Lung (tissue), 12 donors: ENCODE data around the gene ADGRF3. TPM values are rescaled to one million over a fixed set of nuclear protein-coding genes. Genes with fewer than 3 reads are reported as not detected.
"Not testable (repeated sequence)": the region's sequence is repeated elsewhere in the genome, so short reads cannot be mapped to it uniquely, and the experiment has no call there.

ENCODE experiments used
- ATAC-seq: fragments of 200-7000 bp; cut with Tn5 transposase; one replicate; pipeline ENCODE4 v1.9.1; 2020; ENCODE audit warnings: moderate number of reproducible peaks; ENCODE audit not compliant: insufficient read depth, low FRiP score
- DNase-seq, 3 donors: peaks; one replicate each; pipeline ENCODE4 v3.0.0-alpha.2; 2013 to 2017
- H3K27ac ChIP-seq, 2 donors: one replicate each; pipeline ENCODE4 v1.5.1; 2013; ENCODE audit warnings: mild to moderate bottlenecking in 2 of 2, moderate library complexity in 2 of 2, control low read depth in 1 of 2, inconsistent platforms in 1 of 2, low read depth in 1 of 2, low read length in 1 of 2
- H3K27me3 ChIP-seq, 3 donors: one replicate each; pipeline ENCODE4 v1.5.1; 2013; ENCODE audit warnings: low read length in 2 of 3; ENCODE audit not compliant: control insufficient read depth in 3 of 3, insufficient read depth in 3 of 3
- H3K36me3 ChIP-seq, 4 donors: one replicate each; pipeline ENCODE4 v1.5.1; 2013; ENCODE audit warnings: low read length in 4 of 4, mild to moderate bottlenecking in 1 of 4, moderate library complexity in 1 of 4; ENCODE audit not compliant: control insufficient read depth in 4 of 4, insufficient read depth in 4 of 4
- H3K4me1 ChIP-seq, 5 donors: one replicate each; pipeline ENCODE4 v1.5.1; 2013; ENCODE audit warnings: low read length in 5 of 5, mild to moderate bottlenecking in 2 of 5, moderate library complexity in 1 of 5; ENCODE audit not compliant: control insufficient read depth in 5 of 5, insufficient read depth in 5 of 5
- H3K4me3 ChIP-seq: one replicate; pipeline ENCODE4 v1.5.1; 2013; ENCODE audit warnings: mild to moderate bottlenecking, control low read depth, moderate library complexity
- H3K9ac ChIP-seq, 2 donors: one replicate each; pipeline ENCODE4 v1.5.1; 2013; ENCODE audit warnings: low read length in 2 of 2, control low read depth in 1 of 2; ENCODE audit not compliant: insufficient read depth in 1 of 2
- H3K9me3 ChIP-seq, 4 donors: one replicate each; pipeline ENCODE4 v1.5.1; 2013; ENCODE audit warnings: low read length in 3 of 4, mild to moderate bottlenecking in 1 of 4, moderate library complexity in 1 of 4; ENCODE audit not compliant: control insufficient read depth in 4 of 4, insufficient read depth in 3 of 4
- CTCF ChIP-seq: IDR thresholded peaks from 2 replicates; pipeline ENCODE4 v1.5.1; 2012; ENCODE audit warnings: mild to moderate bottlenecking; ENCODE audit errors: control extremely low read depth, extremely low read depth
- WGBS, 2 donors: extraction: QIAGEN DNeasy Blood & Tissue Kit; methylation state at CpG; one replicate each; pipeline ENCODE4 v1.1.7; 2013; 5-methylcytosine and 5-hydroxymethylcytosine counted together
- polyA plus RNA-seq, 2 donors: library from polyadenylated mRNA; stranded (reverse); fragments of 200-250 nt; gene quantifications; one replicate each; pipeline ENCODE4 v1.2.1, GENCODE V29; 2013
- total RNA-seq, 2 donors: library from RNA; depleted of rRNA in 1 of 2; stranded (reverse); fragments of >200 nt in 1 of 2; gene quantifications; one replicate each; pipeline ENCODE4 v1.2.1, GENCODE V29; 2014 to 2021
- donor health status: control.
- donor health status: control.
- donor health status: Bipolar disorder and iron deficiency.
- donor health status: healthy.
- donor health status: DM: yes; HTN: yes; CAD: no.

ADGRF3 gene
- total and polyA plus RNA-seq, 4 donors, result 0.10 to 3.9 (median 0.24) TPM

GRCh38 chr2:26326514-26326913 is 20.1 kb downstream of the ADGRF3 start:
- 56 to 70% methylated on average over 1 of the region's 1 CpG for WGBS, 2 donors
- no peaks in the 10 kb centered on the region for H3K27me3 ChIP-seq
- no peak overlapping the region for H3K4me3 ChIP-seq
- DNase-seq (no peak), ATAC-seq (no peak)
- TF ChIP-seq CTCF, result no peak
- H3K4me1 ChIP-seq, result no peaks in the 10 kb centered on the region
- H3K27ac ChIP-seq, result no peak overlapping the region
- H3K36me3 ChIP-seq, result no peaks in the 10 kb centered on the region
- H3K9me3 ChIP-seq, result no peaks in the 10 kb centered on the region
- no peak overlapping the region for H3K9ac ChIP-seq

- no peak overlapping the region for H3K9ac ChIP-seq
- no peak overlapping the region for H3K27ac ChIP-seq
- H3K27me3 ChIP-seq, result no peaks in the 10 kb centered on the region
- 64 to 69% methylated on average over 4 of the region's 4 CpGs for WGBS, 2 donors
- no peak overlapping the region for H3K4me3 ChIP-seq
- ATAC-seq (no peak), DNase-seq (no peak)
- H3K9me3 ChIP-seq, result peaks cover 0 to 3% (median 0%) of the 10 kb centered on the region in 4 donors
- H3K4me1 ChIP-seq, result no peaks in the 10 kb centered on the region
- no peak for TF ChIP-seq CTCF
- H3K36me3 ChIP-seq, result no peaks in the 10 kb centered on the region
Measured at GRCh38 chr2:26325851-26326250, 20.7 kb downstream of the ADGRF3 start.

GRCh38 chr2:26324903-26325302 is 21.7 kb downstream of the ADGRF3 start:
- 38 to 45% methylated on average over 3 of the region's 3 CpGs for WGBS, 2 donors
- no peak overlapping the region for H3K27ac ChIP-seq
- H3K4me1 ChIP-seq, result no peaks in the 10 kb centered on the region
- no peak for ATAC-seq
- peak in 1 of 3 donors; percentile 16 for DNase-seq
- no peak overlapping the region for H3K9ac ChIP-seq
- H3K9me3 ChIP-seq, result peaks cover 0 to 3% (median 0%) of the 10 kb centered on the region in 4 donors
- H3K27me3 ChIP-seq, result no peaks in the 10 kb centered on the region
- no peaks in the 10 kb centered on the region for H3K36me3 ChIP-seq
- H3K4me3 ChIP-seq, result no peak overlapping the region
- no peak for TF ChIP-seq CTCF

GRCh38 chr2:26324479-26324878 is 22.1 kb downstream of the ADGRF3 start:
- H3K36me3 ChIP-seq, H3K9me3 ChIP-seq, H3K27me3 ChIP-seq, DNase-seq, H3K9ac ChIP-seq, H3K27ac ChIP-seq, ATAC-seq, H3K4me3 ChIP-seq, H3K4me1 ChIP-seq: not testable (repeated sequence)
